ENCODE data around the gene ALDH1A3.

The ALDH1A3 gene

DNA sequence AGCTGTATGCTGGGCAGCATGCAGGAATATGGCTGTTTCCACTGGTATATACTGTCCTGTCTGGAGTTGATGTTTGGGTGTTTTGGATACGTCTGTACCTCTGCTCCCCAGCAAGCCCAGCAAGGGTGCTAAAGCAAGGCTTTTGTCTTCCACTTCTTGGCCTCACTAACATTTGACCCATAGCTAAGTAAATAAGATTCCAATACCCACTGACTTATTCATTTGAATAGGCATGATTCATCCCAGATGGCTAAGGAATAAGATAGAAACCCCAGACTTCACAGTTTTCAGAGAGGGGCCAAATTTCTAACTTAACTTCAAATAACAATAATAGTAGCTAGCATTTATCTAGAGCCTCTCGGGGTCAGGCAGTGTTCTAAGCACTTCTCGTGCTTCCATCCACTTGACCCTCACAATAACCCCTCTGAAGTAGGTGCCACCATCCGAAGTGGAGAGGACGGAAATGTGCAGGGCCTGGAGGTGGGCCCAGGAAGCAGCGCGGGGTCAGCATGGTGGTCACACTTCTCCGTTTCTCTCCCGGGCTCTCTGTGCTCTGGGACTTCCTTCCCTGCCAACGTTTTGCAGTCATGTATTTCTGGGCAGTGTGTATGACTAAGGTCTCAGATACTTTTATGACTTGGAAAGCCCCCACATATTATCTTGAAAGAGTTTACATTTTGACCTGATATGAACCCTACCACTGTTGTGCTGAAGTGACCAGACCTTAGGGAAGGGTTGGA, 78.9 kb downstream of the ALDH1A3 start:
- no peak for DNase-seq

DNA sequence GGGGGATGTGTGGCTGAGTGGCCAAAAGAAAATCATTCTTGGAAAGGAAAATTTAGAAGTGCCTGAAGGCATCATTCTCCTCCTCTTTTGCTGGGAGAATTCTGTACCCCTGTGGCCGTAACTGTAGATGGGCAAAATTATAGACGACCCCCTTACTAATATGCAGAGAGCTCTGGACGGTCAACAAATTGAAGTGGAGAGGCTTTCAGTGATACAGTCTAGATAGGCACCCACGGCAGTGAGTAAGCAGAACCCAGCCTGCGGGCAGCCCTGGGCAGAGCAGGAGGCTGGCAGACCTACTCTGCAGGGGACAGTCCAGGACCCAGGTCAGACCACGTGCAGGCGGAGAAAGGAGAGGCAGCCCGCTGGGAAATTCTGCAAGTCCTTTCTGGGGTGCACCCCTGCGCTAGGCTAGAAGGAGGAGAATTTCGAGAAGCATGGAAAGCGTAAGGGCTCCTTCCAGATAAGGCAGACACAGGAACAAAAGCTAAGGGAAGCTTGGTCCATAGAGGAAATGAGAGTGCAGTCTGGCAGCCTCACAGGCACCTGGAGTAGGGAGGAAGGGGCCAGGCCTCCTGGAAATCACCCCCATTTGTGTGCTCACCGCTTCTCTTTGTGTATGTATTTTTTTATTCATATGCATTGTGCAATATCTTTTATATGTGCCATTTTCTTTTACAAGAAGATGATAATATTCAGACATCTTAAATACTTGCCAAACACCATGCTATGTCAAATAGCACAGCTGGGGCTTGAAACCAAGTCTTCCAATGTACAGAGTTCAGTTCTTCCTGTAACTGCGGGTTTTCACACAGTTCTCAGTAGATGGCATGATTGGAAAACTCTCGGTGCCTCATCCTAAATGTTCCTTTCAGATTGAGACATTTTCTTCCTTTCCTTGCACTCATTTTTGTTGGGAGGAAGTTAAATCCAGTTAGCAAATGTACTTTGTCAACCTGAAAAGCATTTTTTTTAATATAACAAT, 79.7 kb downstream of the ALDH1A3 start:
- DNase-seq, result no peak
